ENCODE data around the gene SLC16A7. TPM values are rescaled to one million over a fixed set of nuclear protein-coding genes. Genes with fewer than 3 reads are reported as not detected.
"Not testable (repeated sequence)": the region's sequence is repeated elsewhere in the genome, so short reads cannot be mapped to it uniquely, and the experiment has no call there.

SLC16A7 gene
- total RNA-seq, 6 donors from 2014 or later = 5.3 to 35.6 (median 22.5) TPM

- TF ChIP-seq POLR2A (IDR thresholded peaks at IDR 0.05) = no peak
- TF ChIP-seq POLR2AphosphoS5 (IDR thresholded peaks at IDR 0.05) = no peak
- no peak for TF ChIP-seq EP300 (IDR thresholded peaks at IDR 0.05)
- TF ChIP-seq, protein P1, sequence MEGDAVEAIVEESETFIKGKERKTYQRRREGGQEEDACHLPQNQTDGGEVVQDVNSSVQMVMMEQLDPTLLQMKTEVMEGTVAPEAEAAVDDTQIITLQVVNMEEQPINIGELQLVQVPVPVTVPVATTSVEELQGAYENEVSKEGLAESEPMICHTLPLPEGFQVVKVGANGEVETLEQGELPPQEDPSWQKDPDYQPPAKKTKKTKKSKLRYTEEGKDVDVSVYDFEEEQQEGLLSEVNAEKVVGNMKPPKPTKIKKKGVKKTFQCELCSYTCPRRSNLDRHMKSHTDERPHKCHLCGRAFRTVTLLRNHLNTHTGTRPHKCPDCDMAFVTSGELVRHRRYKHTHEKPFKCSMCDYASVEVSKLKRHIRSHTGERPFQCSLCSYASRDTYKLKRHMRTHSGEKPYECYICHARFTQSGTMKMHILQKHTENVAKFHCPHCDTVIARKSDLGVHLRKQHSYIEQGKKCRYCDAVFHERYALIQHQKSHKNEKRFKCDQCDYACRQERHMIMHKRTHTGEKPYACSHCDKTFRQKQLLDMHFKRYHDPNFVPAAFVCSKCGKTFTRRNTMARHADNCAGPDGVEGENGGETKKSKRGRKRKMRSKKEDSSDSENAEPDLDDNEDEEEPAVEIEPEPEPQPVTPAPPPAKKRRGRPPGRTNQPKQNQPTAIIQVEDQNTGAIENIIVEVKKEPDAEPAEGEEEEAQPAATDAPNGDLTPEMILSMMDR (IDR thresholded peaks at IDR 0.05) = no peak
- H3K27me3 ChIP-seq = no peaks in the 10 kb centered on the region
- no peak overlapping the region for H3K4me3 ChIP-seq
- no peaks in the 10 kb centered on the region for H3K9me3 ChIP-seq
- no peaks in the 10 kb centered on the region for H3K36me3 ChIP-seq
- no peak overlapping the region for H3K27ac ChIP-seq
- WGBS, 2 donors = 86 to 93% methylated on average over 6 to 8 of the region's 8 CpGs
- DNase-seq = no peak
- ATAC-seq (ENCODE audit: low FRiP score in 2 of 2) = peak in 1 of 2 donors; percentile 61
- H3K4me1 ChIP-seq = no peaks in the 10 kb centered on the region
Measured at GRCh38 chr12:59744564-59744963, 148.7 kb downstream of the SLC16A7 start.

GRCh38 chr12:59751091-59751490 is 155.3 kb downstream of the SLC16A7 start:
- H3K9me3 ChIP-seq; H3K4me3 ChIP-seq; H3K27ac ChIP-seq; ATAC-seq (ENCODE audit: low FRiP score in 2 of 2); H3K36me3 ChIP-seq; H3K4me1 ChIP-seq; H3K27me3 ChIP-seq: not testable (repeated sequence)
- DNase-seq = peak in 1 of 2 donors; percentile 52
- WGBS, 2 donors = 92 to 95% methylated on average over 17 to 19 of the region's 19 CpGs

- Histone ChIP-seq H3K36me3 (no peaks in the 10 kb centered on the region), H3K4me3 (no peak overlapping the region), H3K27ac (no peak overlapping the region), H3K27me3 (no peaks in the 10 kb centered on the region), H3K9me3 (no peaks in the 10 kb centered on the region), H3K4me1 (no peaks in the 10 kb centered on the region)
- TF ChIP-seq EP300 (IDR thresholded peaks at IDR 0.05) = no peak
- no peak for TF ChIP-seq POLR2A (IDR thresholded peaks at IDR 0.05)
- TF ChIP-seq, protein P1 (IDR thresholded peaks at IDR 0.05) = no peak
- no peak for TF ChIP-seq POLR2AphosphoS5 (IDR thresholded peaks at IDR 0.05)
- DNase-seq (no peak), ATAC-seq (ENCODE audit: low FRiP score in 2 of 2) (no peak)
Measured at GRCh38 chr12:59761542-59761941, 165.7 kb downstream of the SLC16A7 start.

- ATAC-seq (ENCODE audit: low FRiP score in 2 of 2) = no peak
- no peak for DNase-seq
- TF ChIP-seq EP300 (IDR thresholded peaks at IDR 0.05) (no peak), POLR2A (IDR thresholded peaks at IDR 0.05) (no peak), POLR2AphosphoS5 (IDR thresholded peaks at IDR 0.05) (no peak)
- TF ChIP-seq, protein P1 (IDR thresholded peaks at IDR 0.05) = no peak
- Histone ChIP-seq H3K27me3 (no peaks in the 10 kb centered on the region), H3K36me3 (no peaks in the 10 kb centered on the region), H3K27ac (no peak overlapping the region), H3K4me3 (no peak overlapping the region), H3K4me1 (no peaks in the 10 kb centered on the region), H3K9me3 (peaks cover 0 to 5% (median 0%) of the 10 kb centered on the region in 4 donors)
Measured at GRCh38 chr12:59763835-59764234, 168.0 kb downstream of the SLC16A7 start.

DNA sequence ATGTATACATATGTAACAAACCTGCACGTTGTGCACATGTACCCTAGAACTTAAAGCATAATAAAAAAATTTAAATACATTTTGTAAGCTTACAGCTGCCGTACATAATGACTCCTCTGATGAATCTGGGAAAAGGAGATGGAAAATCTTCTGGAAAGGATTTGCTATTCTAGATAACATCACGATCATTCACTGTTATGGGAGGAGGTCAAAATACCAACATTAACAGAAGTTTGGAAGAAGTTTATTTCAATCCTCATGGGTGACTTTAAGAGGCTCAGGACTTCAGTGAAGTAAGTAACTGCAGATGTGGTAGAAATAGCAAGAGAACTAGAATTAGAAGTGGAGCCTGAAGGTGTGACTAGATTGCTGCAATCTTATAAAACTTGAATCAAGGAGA is 172.2 kb downstream of the SLC16A7 start:
- Histone ChIP-seq H3K36me3 (no peaks in the 10 kb centered on the region), H3K27me3 (no peaks in the 10 kb centered on the region), H3K4me1 (no peaks in the 10 kb centered on the region), H3K9me3 (peaks cover 0 to 5% (median 0%) of the 10 kb centered on the region in 4 donors), H3K4me3 (no peak overlapping the region), H3K27ac (no peak overlapping the region)
- DNase-seq (no peak), ATAC-seq (ENCODE audit: low FRiP score in 2 of 2) (no peak)
- TF ChIP-seq, protein P1 (IDR thresholded peaks at IDR 0.05) = no peak
- no peak for TF ChIP-seq EP300 (IDR thresholded peaks at IDR 0.05)
- TF ChIP-seq POLR2A (IDR thresholded peaks at IDR 0.05) = no peak
- TF ChIP-seq POLR2AphosphoS5 (IDR thresholded peaks at IDR 0.05) = no peak
- WGBS, 2 donors = 92% methylated on average over 3 of the region's 3 CpGs

All from upper lobe of left lung (tissue), 6 donors.